HepG2 (cell line): ENCODE data around the gene PARN. TPM values are rescaled to one million over a fixed set of nuclear protein-coding genes. Genes with fewer than 3 reads are reported as not detected.

Experiments
- CBFB ChIP-seq: sonication (generic); formaldehyde crosslinking; IDR thresholded peaks from 2 replicates; pipeline ENCODE4 v1.4.0; 2020; ENCODE audit warnings: missing genetic modification reagents
- NFE2L1 ChIP-seq: sonication (generic); formaldehyde crosslinking; IDR thresholded peaks from 2 replicates; pipeline ENCODE4 v1.4.0; 2020; ENCODE audit warnings: missing genetic modification reagents, mild to moderate bottlenecking, borderline replicate concordance
- RORA ChIP-seq: sonication (generic); formaldehyde crosslinking; IDR thresholded peaks from 2 replicates; pipeline ENCODE4 v1.5.0; 2020; ENCODE audit warnings: mild to moderate bottlenecking, missing genetic modification reagents, moderate library complexity
- ZC3H13 ChIP-seq: sonication (generic); formaldehyde crosslinking; IDR thresholded peaks from 2 replicates; pipeline ENCODE4 v1.8.1; 2023; ENCODE audit warnings: mild to moderate bottlenecking, missing genetic modification reagents, moderate library complexity
- ZNF232 ChIP-seq: sonication (generic); formaldehyde crosslinking; IDR thresholded peaks from 2 replicates; pipeline ENCODE4 v1.4.0; 2020; ENCODE audit warnings: missing genetic modification reagents, borderline replicate concordance
- ZNF792 ChIP-seq: IDR thresholded peaks from 2 replicates; pipeline ENCODE4 v1.6.1; 2016
- polyA plus RNA-seq, 8 experiments: library from polyadenylated mRNA; depleted of rRNA in 3 of 8; stranded (reverse) in 7 of 8; unstranded in 1 of 8; fragments of >200 nt; fragmentation: Illumina TruSeq in 4 of 8; extraction: Trizol in 4 of 8; gene quantifications; 2 replicates each; pipeline versions ENCODE4 v1.2.1 to v1.2.3, GENCODE V29; 2011 to 2016; ENCODE audit warnings: low read depth in 4 of 8, missing spikeins in 1 of 8, mixed read lengths in 1 of 8; ENCODE audit not compliant: insufficient read depth in 1 of 8
- total RNA-seq, 5 experiments: library from RNA; depleted of rRNA; stranded (reverse); fragments of >200 nt; fragmentation: Illumina TruSeq; extraction: Trizol; gene quantifications; 2 replicates each; pipeline ENCODE4 v1.2.3, GENCODE V29; 2016; ENCODE audit warnings: low read depth in 1 of 5
- TF ChIP-seq, protein P1 (sequence below): sonication (generic); formaldehyde crosslinking; IDR thresholded peaks from 2 replicates; pipeline ENCODE4 v1.5.1; 2020; ENCODE audit warnings: missing genetic modification reagents, mild to moderate bottlenecking, borderline replicate concordance
- TF ChIP-seq, protein P2 (sequence below): sonication (generic); formaldehyde crosslinking; IDR thresholded peaks from 2 replicates; pipeline ENCODE4 v1.5.0; 2020; ENCODE audit warnings: mild to moderate bottlenecking, missing genetic modification reagents
- TF ChIP-seq, protein P3 (sequence below): sonication (generic); formaldehyde crosslinking; IDR thresholded peaks from 2 replicates; pipeline ENCODE4 v1.4.0; 2020; ENCODE audit warnings: missing genetic modification reagents
- TF ChIP-seq, protein P4 (sequence below): sonication (generic); formaldehyde crosslinking; IDR thresholded peaks from one replicate; pipeline ENCODE4 v1.5.1; 2020; ENCODE audit warnings: mild to moderate bottlenecking, missing genetic modification reagents; ENCODE audit errors: not compliant biosample characterization
- TF ChIP-seq, protein P5 (sequence below): sonication (generic); formaldehyde crosslinking; IDR thresholded peaks from 2 replicates; pipeline ENCODE4 v1.5.1; 2020; ENCODE audit warnings: mild to moderate bottlenecking, moderate library complexity, missing genetic modification reagents

Gene PARN
- total and polyA plus RNA-seq, 2 of the 13 experiments (the other 11 are each of a cell fraction or from before 2014, with no cell fraction given) = 13.3 to 47.6 TPM

DNA sequence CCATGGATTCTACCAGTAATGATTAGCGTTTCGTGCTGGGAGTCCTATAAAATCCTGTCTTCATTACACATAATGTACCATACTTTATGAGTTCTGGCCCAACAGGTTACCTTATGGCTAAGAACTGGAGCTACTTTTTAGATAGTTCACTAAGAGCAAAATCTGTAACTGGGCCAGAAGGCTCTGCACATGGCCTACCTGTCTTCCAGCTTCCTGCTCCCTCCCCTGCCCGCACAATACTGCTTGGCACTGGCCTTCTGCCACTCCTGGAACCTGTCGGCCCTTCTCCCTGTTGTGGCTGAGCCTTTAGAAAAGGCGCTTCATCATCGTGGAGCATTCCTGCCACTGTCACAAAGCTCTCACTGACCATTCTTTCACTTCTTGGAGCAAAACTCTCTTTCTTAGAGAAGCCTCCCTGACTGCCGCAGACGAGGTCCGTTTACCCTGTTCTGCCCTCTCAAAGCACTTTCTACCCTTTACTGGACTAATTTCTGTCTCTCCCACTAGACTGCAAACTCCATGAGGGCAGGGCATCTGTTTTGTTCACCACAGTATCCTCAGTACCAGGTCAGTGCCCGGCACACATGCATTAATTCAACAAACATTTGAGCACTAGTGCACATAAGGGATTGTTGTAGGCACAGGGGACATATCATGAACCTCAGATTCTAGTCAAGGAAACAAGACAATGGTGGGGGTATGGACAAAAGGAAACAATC, 116.5 kb downstream of the PARN start (continued):
- TF ChIP-seq, protein P1, sequence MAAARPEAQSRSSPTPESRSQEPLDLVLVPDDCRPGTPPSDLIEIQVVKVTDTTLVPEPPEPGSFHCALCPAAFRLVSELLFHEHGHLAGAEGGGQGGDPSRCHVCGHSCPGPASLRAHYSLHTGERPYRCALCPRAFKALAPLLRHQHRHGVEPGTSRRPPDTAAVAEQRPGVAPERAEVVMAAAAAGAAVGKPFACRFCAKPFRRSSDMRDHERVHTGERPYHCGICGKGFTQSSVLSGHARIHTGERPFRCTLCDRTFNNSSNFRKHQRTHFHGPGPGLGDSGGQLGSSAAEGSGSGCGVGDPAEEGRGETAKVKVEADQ (CRISPR knock-in tag) = no peak
- TF ChIP-seq, protein P2, sequence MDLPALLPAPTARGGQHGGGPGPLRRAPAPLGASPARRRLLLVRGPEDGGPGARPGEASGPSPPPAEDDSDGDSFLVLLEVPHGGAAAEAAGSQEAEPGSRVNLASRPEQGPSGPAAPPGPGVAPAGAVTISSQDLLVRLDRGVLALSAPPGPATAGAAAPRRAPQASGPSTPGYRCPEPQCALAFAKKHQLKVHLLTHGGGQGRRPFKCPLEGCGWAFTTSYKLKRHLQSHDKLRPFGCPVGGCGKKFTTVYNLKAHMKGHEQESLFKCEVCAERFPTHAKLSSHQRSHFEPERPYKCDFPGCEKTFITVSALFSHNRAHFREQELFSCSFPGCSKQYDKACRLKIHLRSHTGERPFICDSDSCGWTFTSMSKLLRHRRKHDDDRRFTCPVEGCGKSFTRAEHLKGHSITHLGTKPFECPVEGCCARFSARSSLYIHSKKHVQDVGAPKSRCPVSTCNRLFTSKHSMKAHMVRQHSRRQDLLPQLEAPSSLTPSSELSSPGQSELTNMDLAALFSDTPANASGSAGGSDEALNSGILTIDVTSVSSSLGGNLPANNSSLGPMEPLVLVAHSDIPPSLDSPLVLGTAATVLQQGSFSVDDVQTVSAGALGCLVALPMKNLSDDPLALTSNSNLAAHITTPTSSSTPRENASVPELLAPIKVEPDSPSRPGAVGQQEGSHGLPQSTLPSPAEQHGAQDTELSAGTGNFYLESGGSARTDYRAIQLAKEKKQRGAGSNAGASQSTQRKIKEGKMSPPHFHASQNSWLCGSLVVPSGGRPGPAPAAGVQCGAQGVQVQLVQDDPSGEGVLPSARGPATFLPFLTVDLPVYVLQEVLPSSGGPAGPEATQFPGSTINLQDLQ (CRISPR knock-in tag) = 0 out of 2 replicates have a peak, but pooled peaks have one; percentile 38
- no peak for TF ChIP-seq NFE2L1 (CRISPR knock-in tag)
- TF ChIP-seq ZNF232 (CRISPR knock-in tag) = no peak
- TF ChIP-seq, protein P3, sequence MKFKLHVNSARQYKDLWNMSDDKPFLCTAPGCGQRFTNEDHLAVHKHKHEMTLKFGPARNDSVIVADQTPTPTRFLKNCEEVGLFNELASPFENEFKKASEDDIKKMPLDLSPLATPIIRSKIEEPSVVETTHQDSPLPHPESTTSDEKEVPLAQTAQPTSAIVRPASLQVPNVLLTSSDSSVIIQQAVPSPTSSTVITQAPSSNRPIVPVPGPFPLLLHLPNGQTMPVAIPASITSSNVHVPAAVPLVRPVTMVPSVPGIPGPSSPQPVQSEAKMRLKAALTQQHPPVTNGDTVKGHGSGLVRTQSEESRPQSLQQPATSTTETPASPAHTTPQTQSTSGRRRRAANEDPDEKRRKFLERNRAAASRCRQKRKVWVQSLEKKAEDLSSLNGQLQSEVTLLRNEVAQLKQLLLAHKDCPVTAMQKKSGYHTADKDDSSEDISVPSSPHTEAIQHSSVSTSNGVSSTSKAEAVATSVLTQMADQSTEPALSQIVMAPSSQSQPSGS (CRISPR knock-in tag) = no peak
- TF ChIP-seq CBFB (CRISPR knock-in tag) = no peak
- TF ChIP-seq, protein P4, sequence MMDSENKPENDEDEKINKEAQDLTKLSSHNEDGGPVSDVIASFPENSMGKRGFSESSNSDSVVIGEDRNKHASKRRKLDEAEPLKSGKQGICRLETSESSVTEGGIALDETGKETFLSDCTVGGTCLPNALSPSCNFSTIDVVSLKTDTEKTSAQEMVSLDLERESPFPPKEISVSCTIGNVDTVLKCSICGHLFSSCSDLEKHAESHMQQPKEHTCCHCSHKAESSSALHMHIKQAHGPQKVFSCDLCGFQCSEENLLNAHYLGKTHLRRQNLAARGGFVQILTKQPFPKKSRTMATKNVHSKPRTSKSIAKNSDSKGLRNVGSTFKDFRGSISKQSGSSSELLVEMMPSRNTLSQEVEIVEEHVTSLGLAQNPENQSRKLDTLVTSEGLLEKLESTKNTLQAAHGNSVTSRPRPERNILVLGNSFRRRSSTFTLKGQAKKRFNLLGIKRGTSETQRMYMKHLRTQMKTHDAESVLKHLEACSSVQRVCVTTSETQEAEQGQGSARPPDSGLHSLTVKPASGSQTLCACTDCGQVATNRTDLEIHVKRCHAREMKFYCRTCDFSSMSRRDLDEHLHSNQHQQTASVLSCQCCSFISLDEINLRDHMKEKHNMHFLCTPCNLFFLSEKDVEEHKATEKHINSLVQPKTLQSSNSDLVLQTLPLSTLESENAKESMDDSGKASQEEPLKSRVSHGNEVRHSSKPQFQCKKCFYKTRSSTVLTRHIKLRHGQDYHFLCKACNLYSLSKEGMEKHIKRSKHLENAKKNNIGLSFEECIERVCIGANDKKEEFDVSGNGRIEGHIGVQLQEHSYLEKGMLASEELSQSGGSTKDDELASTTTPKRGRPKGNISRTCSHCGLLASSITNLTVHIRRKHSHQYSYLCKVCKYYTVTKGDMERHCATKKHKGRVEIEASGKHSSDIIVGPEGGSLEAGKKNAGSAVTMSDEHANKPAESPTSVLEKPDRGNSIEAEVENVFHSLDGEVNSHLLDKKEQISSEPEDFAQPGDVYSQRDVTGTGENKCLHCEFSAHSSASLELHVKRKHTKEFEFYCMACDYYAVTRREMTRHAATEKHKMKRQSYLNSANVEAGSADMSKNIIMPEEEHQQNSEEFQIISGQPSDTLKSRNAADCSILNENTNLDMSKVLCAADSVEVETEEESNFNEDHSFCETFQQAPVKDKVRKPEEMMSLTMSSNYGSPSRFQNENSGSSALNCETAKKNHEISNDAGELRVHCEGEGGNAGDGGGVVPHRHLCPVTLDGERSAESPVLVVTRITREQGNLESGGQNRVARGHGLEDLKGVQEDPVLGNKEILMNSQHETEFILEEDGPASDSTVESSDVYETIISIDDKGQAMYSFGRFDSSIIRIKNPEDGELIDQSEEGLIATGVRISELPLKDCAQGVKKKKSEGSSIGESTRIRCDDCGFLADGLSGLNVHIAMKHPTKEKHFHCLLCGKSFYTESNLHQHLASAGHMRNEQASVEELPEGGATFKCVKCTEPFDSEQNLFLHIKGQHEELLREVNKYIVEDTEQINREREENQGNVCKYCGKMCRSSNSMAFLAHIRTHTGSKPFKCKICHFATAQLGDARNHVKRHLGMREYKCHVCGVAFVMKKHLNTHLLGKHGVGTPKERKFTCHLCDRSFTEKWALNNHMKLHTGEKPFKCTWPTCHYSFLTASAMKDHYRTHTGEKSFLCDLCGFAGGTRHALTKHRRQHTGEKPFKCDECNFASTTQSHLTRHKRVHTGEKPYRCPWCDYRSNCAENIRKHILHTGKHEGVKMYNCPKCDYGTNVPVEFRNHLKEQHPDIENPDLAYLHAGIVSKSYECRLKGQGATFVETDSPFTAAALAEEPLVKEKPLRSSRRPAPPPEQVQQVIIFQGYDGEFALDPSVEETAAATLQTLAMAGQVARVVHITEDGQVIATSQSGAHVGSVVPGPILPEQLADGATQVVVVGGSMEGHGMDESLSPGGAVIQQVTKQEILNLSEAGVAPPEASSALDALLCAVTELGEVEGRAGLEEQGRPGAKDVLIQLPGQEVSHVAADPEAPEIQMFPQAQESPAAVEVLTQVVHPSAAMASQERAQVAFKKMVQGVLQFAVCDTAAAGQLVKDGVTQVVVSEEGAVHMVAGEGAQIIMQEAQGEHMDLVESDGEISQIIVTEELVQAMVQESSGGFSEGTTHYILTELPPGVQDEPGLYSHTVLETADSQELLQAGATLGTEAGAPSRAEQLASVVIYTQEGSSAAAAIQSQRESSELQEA (CRISPR knock-in tag) = peak; percentile 48
- TF ChIP-seq RORA (CRISPR knock-in tag) = no peak
- no peak for TF ChIP-seq ZNF792 (CRISPR knock-in tag)
- TF ChIP-seq ZC3H13 (CRISPR knock-in tag) = no peak
- TF ChIP-seq, protein P5, sequence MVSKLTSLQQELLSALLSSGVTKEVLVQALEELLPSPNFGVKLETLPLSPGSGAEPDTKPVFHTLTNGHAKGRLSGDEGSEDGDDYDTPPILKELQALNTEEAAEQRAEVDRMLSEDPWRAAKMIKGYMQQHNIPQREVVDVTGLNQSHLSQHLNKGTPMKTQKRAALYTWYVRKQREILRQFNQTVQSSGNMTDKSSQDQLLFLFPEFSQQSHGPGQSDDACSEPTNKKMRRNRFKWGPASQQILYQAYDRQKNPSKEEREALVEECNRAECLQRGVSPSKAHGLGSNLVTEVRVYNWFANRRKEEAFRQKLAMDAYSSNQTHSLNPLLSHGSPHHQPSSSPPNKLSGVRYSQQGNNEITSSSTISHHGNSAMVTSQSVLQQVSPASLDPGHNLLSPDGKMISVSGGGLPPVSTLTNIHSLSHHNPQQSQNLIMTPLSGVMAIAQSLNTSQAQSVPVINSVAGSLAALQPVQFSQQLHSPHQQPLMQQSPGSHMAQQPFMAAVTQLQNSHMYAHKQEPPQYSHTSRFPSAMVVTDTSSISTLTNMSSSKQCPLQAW (CRISPR knock-in tag) = no peak
